ENCODE results near the gene PHF13. TPM values are rescaled to one million over a fixed set of nuclear protein-coding genes. Genes with fewer than 3 reads are reported as not detected.

Gene PHF13
- total RNA-seq, 6 donors from 2014 or later = 8.4 to 23.0 (median 9.8) TPM

- Histone ChIP-seq H3K27ac (peak overlapping the region; percentile 96 to 100 (median 98)), H3K27me3 (no peaks in the 10 kb centered on the region), H3K9me3 (no peaks in the 10 kb centered on the region), H3K36me3 (peaks cover 0 to 9% (median 5%) of the 10 kb centered on the region in 4 donors), H3K4me1 (peaks cover 35 to 42% (median 37%) of the 10 kb centered on the region in 4 donors), H3K4me3 (peak overlapping the region; percentile 38 to 99 (median 76))
- ATAC-seq (ENCODE audit: low FRiP score in 2 of 2) = peak; percentile 52 to 65
- TF ChIP-seq EP300 (IDR thresholded peaks at IDR 0.05) = no peak
- no peak for TF ChIP-seq CTCF (IDR thresholded peaks at IDR 0.05)
- peak in 2 of 4 donors; percentile 14 to 86 for TF ChIP-seq POLR2A (IDR thresholded peaks at IDR 0.05)
- TF ChIP-seq POLR2AphosphoS5 (IDR thresholded peaks at IDR 0.05) = peak in 1 of 2 donors; percentile 4
- DNase-seq = peak; percentile 65 to 87
- 1% methylated on average over 23 to 36 of the region's 36 CpGs for WGBS, 2 donors
These were observed 10.2 kb upstream of the PHF13 start for GRCh38 chr1:6603238-6603914.

- peak; percentile 27 to 52 for ATAC-seq (ENCODE audit: low FRiP score in 2 of 2)
- H3K4me3 ChIP-seq = peak overlapping the region in 3 of 4 donors; percentile 72 to 99 (median 79)
- WGBS, 2 donors = 22 to 28% methylated on average over 19 of the region's 19 CpGs
These were observed 9.5 kb upstream of the PHF13 start for GRCh38 chr1:6603915-6604558.

GRCh38 chr1:6612641-6613360 lies 730 bp upstream of the PHF13 start:
- TF ChIP-seq POLR2AphosphoS5 (IDR thresholded peaks at IDR 0.05) (peak; percentile 17 to 40), EP300 (IDR thresholded peaks at IDR 0.05) (no peak), POLR2A (IDR thresholded peaks at IDR 0.05) (peak in 3 of 4 donors; percentile 37 to 57 (median 54)), CTCF (IDR thresholded peaks at IDR 0.05) (no peak)
- ATAC-seq (ENCODE audit: low FRiP score in 2 of 2) (peak; percentile 59 to 79), DNase-seq (peak in 1 of 2 donors; percentile 64)
- Histone ChIP-seq H3K27me3 (no peaks in the 10 kb centered on the region), H3K9me3 (no peaks in the 10 kb centered on the region), H3K4me1 (peaks cover 11 to 26% (median 18%) of the 10 kb centered on the region in 4 donors), H3K36me3 (peaks cover 0 to 4% (median 0%) of the 10 kb centered on the region in 4 donors), H3K4me3 (peak overlapping the region; percentile 42 to 100 (median 94)), H3K27ac (peak overlapping the region; percentile 89 to 96 (median 93))
- 0% methylated on average over 13 to 30 of the region's 67 CpGs for WGBS, 2 donors

More at GRCh38 chr1:6603915-6604558, 9.5 kb upstream of the PHF13 start:
- TF ChIP-seq POLR2AphosphoS5 (IDR thresholded peaks at IDR 0.05) (peak; percentile 7 to 51), CTCF (IDR thresholded peaks at IDR 0.05) (peak in 3 of 6 experiments; percentile 16 to 40 (median 26)), POLR2A (IDR thresholded peaks at IDR 0.05) (peak in 2 of 4 donors; percentile 11 to 44), EP300 (IDR thresholded peaks at IDR 0.05) (no peak)
- peaks cover 30 to 36% (median 32%) of the 10 kb centered on the region in 4 donors for H3K4me1 ChIP-seq
- no peaks in the 10 kb centered on the region for H3K9me3 ChIP-seq
- peak overlapping the region; percentile 96 to 100 (median 98) for H3K27ac ChIP-seq
- H3K27me3 ChIP-seq = no peaks in the 10 kb centered on the region
- peaks cover 0 to 2% (median under 1%) of the 10 kb centered on the region in 4 donors for H3K36me3 ChIP-seq
- peak; percentile 82 to 84 for DNase-seq

- peak overlapping the region; percentile 93 to 100 (median 98) for H3K4me3 ChIP-seq
- peaks cover 0 to 12% (median 2%) of the 10 kb centered on the region in 4 donors for H3K36me3 ChIP-seq
- H3K9me3 ChIP-seq = no peaks in the 10 kb centered on the region
- H3K4me1 ChIP-seq = peaks cover 11 to 26% (median 18%) of the 10 kb centered on the region in 4 donors
- TF ChIP-seq EP300 (IDR thresholded peaks at IDR 0.05) (no peak), POLR2AphosphoS5 (IDR thresholded peaks at IDR 0.05) (no peak), CTCF (IDR thresholded peaks at IDR 0.05) (no peak), POLR2A (IDR thresholded peaks at IDR 0.05) (no peak)
- no peaks in the 10 kb centered on the region for H3K27me3 ChIP-seq
- peak overlapping the region; percentile 89 to 96 (median 93) for H3K27ac ChIP-seq
- ATAC-seq (ENCODE audit: low FRiP score in 2 of 2) (peak in 1 of 2 donors; percentile 4), DNase-seq (peak; percentile 66 to 93)
- 0 to 4% methylated on average over 6 to 20 of the region's 117 CpGs for WGBS, 2 donors
These were observed 743 bp downstream of the PHF13 start for GRCh38 chr1:6614019-6614928.
